Kidney glomerular epithelial cell (primary cell): Measurements from ENCODE around the gene ZMIZ1.

Experiments used
- DNase-seq: peaks from one replicate; lab custom pipeline; 2025; lab: John Stamatoyannopoulos, UW

ZMIZ1 gene

GRCh38 chr10:79173582-79174262 lies 105.0 kb downstream of the ZMIZ1 start:
- no peak for DNase-seq

GRCh38 chr10:79176052-79176501 lies 107.3 kb downstream of the ZMIZ1 start:
- DNase-seq = peak; percentile 74

GRCh38 chr10:79176949-79177602 lies 108.3 kb downstream of the ZMIZ1 start:
- no peak for DNase-seq

GRCh38 chr10:79178070-79178576 lies 109.4 kb downstream of the ZMIZ1 start:
- no peak for DNase-seq

GRCh38 chr10:79178614-79179163 lies 109.9 kb downstream of the ZMIZ1 start:
- DNase-seq = peak; percentile 97

- DNase-seq = peak; percentile 26
Measured at GRCh38 chr10:79179164-79179956, 110.6 kb downstream of the ZMIZ1 start.

- no peak for DNase-seq
Measured at GRCh38 chr10:79179957-79180309, 111.2 kb downstream of the ZMIZ1 start.

GRCh38 chr10:79180414-79181221 lies 111.9 kb downstream of the ZMIZ1 start:
- no peak for DNase-seq

GRCh38 chr10:79181227-79181626 lies 112.5 kb downstream of the ZMIZ1 start:
- DNase-seq = no peak

GRCh38 chr10:79181698-79182521 lies 113.1 kb downstream of the ZMIZ1 start:
- no peak for DNase-seq

GRCh38 chr10:79182781-79183467 lies 114.2 kb downstream of the ZMIZ1 start:
- peak; percentile 40 for DNase-seq

- DNase-seq = no peak
Measured at GRCh38 chr10:79183468-79183865, 114.7 kb downstream of the ZMIZ1 start.

- peak; percentile 96 for DNase-seq
Measured at GRCh38 chr10:79184145-79184625, 115.4 kb downstream of the ZMIZ1 start.

- no peak for DNase-seq
Measured at GRCh38 chr10:79184657-79185056, 115.9 kb downstream of the ZMIZ1 start.

GRCh38 chr10:79185067-79185774 lies 116.5 kb downstream of the ZMIZ1 start:
- DNase-seq = peak; percentile 21

- DNase-seq = peak; percentile 20
Measured at GRCh38 chr10:79185796-79186374, 117.1 kb downstream of the ZMIZ1 start.

- no peak for DNase-seq
Measured at GRCh38 chr10:79186486-79187120, 117.8 kb downstream of the ZMIZ1 start.
